ENCODE measurements around the gene CBL.
A peak's percentile ranks its signal among the peaks of the same experiment; 100 is the strongest.
"Not testable (repeated sequence)": the region's sequence is repeated elsewhere in the genome, so short reads cannot be mapped to it uniquely, and the experiment has no call there.

Gene CBL

GRCh38 chr11:119185981-119186634, 20.0 kb upstream of the CBL start:
- DNase-seq: no peak

- DNase-seq: no peak
Observed at GRCh38 chr11:119187123-119187892, 18.8 kb upstream of the CBL start.

DNA sequence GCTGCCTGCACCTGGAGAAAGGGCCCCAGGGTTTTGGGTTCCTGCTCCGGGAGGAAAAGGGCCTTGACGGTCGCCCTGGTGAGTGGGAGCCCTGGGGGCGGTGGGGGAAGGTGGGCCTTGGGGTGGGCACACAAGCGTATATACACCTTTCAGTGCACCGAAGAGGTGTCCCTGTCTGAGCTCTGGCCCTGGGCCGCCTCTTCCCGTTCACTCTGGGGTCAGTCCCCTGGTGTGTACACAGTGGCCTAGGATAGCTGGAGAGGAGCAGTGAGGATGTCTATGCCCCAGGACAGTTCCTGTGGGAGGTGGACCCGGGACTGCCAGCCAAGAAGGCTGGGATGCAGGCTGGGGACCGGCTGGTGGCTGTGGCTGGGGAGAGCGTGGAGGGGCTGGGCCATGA, 18.1 kb upstream of the CBL start:
- DNase-seq: no peak

DNA sequence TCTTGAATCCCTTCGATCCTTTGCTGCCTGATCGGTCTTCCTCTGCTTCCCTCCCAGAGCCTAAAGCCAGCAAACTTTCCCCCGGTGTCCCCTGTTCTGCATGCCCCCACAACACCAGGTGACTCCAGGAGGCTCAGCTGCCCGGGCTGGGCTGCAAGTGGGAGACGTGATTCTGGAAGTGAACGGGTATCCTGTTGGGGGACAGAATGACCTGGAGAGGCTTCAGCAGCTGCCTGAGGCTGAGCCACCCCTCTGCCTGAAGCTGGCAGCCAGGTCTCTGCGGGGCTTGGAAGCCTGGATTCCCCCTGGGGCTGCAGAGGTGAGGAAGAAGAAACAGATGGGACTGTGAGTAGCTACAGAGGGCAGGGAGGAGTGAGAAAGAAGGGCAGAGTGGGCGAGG, 17.3 kb upstream of the CBL start:
- DNase-seq: no peak

DNA sequence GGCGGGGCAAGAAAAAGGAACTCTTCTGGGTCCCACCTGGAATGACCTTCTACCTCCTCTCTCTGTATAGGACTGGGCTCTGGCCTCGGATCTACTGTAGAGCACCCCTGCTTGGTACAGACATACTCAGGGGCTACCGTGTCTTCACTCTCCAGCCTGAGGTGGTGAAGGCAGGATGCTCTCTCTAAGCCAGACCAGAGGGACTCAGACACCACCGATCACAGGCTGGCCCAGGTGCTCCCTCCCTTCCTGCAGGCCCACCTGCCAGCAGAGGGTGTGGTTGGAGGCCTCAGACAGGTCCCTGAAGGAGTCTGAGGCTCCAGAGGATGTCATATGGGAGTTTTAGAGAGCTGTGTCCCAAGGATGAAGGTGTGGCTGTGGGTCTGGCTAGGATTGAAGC, 16.7 kb upstream of the CBL start:
- DNase-seq: no peak

- no peak for DNase-seq
Observed at GRCh38 chr11:119190531-119190930, 15.6 kb upstream of the CBL start.

DNA sequence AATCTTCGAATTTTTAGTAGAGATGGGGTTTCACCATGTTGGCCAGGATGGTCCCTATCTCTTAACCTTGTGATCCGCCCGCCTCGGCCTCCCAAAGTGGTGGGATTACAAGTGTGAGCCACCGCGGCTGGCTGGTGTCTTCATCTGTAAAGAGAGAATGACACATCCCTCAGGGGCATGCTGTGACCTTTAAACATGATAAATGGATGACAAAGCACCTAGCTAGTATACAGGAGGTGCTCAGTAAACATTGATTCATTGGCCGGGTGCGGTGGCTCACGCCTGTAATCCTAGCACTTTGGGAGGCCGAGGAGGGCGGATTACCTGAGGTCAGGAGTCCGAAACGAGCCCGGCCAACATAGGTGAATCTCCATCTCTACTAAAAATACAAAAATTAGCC, 14.9 kb upstream of the CBL start:
- not testable (repeated sequence) for DNase-seq

DNA sequence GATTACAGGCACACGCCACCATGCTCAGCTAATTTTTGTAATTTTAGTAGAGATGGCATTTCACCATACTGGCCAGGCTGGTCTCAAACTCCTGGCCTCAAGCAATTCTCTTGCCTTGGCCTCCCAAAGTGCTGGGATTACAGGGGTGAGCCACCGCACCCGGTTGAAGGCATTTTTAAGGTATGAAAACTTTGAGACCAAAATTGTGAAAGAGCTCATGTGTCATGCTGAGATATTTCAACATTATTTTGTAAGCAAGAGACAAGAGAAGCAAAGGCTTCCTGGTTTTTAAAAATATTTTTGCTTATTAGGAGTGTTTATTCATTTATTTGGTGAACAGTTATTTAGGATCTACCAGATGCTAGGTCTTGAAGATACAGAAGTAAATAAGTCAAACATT, 14.0 kb upstream of the CBL start:
- DNase-seq: no peak

DNA sequence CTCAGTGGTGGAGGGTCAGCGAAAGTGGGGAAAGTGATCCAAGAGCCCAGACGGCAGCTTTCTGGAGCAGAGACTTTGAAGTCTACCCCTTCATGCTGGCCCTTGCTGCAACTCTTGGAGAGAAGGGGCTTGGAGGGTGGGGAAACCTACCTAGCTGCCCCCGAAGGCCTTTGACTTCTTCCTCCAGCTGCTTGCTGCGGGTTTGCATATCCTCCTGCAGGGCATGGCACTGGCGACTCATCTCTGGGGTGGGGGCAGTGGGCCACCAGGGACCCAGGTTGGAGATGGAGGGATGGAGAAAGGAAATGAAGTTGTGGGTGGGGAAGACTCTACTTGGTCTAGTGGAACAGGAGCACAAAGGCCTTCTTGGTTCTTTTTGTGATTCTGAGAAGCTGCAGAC, 13.1 kb upstream of the CBL start:
- DNase-seq: no peak

DNA sequence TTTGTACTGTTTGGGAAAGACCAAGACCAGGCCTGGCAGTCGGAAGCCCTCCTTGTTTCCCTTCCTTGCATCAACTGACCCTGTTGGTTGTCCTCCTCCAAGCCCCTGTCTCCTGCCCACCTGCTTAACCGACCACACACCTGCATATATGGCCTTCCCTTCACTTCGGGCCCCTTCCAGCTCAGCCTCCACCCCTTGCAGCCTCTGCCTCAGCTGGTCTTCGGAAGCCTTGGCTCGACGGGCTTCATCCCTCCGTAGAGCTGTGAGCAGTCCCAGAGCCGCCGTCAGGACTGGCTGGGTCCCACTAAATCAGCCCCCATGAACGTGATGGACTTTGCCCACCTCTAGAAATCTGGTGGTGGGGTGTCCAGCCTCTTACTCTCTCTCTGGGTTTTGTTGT, 12.5 kb upstream of the CBL start:
- DNase-seq: no peak

GRCh38 chr11:119194811-119195440, 11.2 kb upstream of the CBL start:
- DNase-seq: no peak

- DNase-seq: no peak
Observed at GRCh38 chr11:119195680-119196079, 10.5 kb upstream of the CBL start.

DNA sequence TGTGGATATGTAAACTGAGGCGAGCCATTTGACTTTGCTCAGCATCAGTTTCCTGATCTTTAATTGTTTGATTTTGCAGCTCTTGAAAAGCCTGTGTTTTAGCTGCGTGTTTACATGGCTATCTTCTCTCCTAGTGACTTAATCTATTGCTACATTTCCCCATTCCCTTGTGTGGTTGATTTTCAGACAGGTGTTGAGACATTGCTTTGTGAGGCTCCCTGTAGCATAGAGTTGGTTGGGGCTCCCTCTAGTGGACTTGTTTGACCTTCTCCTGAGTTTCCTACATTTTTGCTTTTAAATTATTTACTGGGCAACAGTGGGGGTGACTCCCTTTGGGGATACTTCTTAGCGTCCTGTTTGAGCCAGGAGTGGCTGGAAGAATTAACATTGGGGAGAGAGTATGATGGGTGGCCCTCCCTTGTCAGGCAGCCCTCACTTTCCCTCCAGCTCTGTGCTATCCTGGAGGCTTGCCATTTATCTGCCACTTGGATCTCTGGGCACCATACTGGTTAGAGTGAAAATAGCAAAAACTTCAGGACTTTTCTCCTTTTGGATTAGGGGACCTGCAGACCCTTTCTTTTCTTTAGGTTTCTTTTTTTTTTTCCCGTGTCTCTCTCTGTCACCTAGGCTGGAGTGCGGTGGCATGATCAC, 9.2 kb upstream of the CBL start:
- DNase-seq: peak; percentile 71

- DNase-seq: no peak
Observed at GRCh38 chr11:119198925-119199324, 7.2 kb upstream of the CBL start.

DNA sequence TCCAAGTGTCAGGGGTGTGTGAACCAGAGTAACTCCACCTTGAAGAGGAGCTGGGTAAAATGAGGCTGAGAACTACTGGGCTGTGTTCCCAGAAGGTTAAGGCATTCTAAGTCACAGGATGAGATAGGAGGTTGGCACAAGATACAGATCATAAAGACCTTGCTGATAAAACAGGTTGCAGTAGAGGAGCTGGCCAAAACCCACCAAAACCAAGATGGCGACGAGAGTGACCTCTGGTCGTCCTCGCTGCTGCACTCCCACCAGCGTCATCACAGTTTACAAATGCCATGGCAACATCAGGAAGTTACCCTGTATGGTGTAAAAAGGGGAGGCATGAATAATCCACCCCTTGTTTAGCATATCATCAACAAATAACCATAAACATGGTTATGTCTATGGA, 4.9 kb upstream of the CBL start:
- DNase-seq: not testable (repeated sequence)

DNA sequence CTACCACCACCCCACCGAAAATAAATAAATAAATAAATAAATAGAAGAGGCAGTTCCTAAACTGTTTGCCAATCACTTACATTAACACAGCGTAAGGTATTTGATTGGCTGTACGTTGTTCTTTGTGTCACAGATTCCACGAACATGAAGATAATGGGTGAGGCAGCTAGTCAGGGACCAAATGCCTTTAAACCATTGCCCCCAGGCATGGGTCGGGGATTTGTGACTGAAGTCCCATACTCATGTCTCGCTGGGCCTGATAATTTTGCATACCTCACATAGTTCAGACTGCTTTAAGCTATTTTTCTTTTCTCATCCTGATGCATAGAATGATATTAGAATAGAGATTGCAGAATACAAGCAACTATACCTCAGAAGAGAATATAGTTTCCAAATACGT, 3.6 kb upstream of the CBL start:
- no peak for DNase-seq

- no peak for DNase-seq
Observed at GRCh38 chr11:119204066-119204465, 2.1 kb upstream of the CBL start.

GRCh38 chr11:119205080-119205479, 1.1 kb upstream of the CBL start:
- DNase-seq: no peak

DNA sequence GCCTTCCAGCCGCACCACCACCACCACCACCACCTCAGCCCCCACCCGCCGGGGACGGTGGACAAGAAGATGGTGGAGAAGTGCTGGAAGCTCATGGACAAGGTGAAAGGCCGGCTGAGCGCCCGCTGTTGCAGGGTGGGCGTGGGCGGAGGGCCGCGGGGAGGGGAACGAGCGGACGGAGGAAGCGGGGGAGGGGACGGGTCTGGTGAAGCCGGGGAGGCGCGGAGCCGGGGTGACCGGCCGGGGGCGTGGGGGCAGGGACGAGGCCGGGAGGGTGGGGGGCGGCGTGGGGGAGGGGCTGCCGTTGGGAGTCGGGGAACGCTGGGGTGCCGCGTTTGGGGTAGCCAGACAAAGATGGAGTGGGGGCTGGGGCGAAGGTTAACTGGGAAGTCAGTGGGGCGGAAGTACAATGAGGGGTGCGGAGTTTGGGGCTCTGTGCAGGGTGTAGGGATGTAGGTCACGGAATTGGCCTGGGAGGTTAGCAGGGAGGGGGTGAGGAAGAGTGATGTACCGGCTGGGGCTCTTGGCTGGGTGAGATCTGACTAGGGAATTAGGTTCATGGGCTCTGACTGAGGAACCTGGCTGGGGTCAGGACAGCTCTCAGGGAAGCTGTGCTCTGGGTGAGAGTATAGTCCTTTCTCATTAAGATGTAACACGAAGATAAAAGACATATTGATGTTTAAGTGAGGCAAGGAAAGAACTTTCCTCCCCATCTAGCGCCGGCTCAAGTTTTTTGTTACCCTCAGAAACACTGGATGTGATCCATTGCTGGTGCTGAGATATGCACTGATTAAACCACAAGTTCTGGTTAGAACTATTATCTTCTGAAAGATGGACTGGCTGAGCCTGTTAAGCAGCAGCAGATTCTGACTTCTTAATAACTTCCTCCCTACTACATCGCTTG, 624 bp downstream of the CBL start:
- peak; percentile 76 for DNase-seq

- no peak for DNase-seq
Observed at GRCh38 chr11:119207415-119207960, 1.3 kb downstream of the CBL start.

DNA sequence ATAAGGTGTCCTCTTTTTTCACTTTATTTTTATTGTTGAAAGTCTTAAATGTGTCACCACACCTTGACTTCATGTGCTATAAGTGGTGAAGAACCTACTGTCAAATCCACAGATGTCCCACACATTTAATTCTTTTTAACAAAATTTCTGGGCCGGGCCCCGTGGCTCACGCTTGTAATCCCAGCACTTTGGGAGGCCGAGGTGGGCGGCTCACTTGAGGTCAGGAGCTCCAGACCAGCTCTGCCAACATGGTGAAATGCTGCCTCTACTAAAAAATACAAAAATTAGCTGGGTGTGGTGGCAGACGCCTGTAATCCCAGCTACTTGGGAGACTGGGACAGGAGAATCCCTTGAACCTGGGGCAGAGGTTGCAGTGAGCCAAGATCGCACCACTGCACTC, 3.0 kb downstream of the CBL start:
- DNase-seq: no peak

- no peak for DNase-seq
Observed at GRCh38 chr11:119210050-119210449, 3.9 kb downstream of the CBL start.
